NT2/D1 (cell line): Measurements from ENCODE around the gene ZNF692.

ENCODE experiments used
- YY1 ChIP-seq: IDR thresholded peaks from 2 replicates; pipeline ENCODE4 v1.6.1; 2011; ENCODE audit not compliant: insufficient read length, insufficient read depth
- ZNF274 ChIP-seq: IDR thresholded peaks from 2 replicates; pipeline ENCODE4 v1.6.1; 2011; ENCODE audit warnings: mild to moderate bottlenecking, low read depth, low read length

DNA sequence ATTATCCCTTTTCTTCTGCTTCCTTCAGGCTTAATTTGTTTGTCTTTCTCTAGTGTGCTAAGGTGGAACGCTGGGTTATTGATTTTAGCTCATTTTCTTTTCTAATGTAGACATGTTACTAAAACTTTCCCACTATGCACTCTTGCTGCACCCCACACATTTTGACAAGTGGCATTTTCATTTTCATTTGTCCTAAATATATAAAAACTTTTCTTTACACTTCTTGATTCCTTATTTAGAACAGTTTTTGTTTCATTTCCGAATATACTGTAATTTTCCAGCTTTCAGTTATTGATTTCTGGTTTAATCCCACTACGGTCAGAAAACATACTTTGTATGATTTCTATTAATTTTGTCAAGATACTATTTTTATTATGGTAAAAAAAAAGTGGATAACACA is 58.4 kb downstream of the ZNF692 start:
- TF ChIP-seq YY1: no peak
- no peak for TF ChIP-seq ZNF274
